Ammon's horn (tissue), 1 donor: ENCODE data around the gene KIAA0319L.

ENCODE experiments used
- DNase-seq: peaks from one replicate; pipeline ENCODE4 v3.0.0-alpha.2; 2016; ENCODE audit warnings: low spot score

The KIAA0319L gene

GRCh38 chr1:35443768-35444518 is 113.3 kb downstream of the KIAA0319L start:
- no peak for DNase-seq

- peak; percentile 25 for DNase-seq
These were observed 114.5 kb downstream of the KIAA0319L start for GRCh38 chr1:35442734-35443133.

DNA sequence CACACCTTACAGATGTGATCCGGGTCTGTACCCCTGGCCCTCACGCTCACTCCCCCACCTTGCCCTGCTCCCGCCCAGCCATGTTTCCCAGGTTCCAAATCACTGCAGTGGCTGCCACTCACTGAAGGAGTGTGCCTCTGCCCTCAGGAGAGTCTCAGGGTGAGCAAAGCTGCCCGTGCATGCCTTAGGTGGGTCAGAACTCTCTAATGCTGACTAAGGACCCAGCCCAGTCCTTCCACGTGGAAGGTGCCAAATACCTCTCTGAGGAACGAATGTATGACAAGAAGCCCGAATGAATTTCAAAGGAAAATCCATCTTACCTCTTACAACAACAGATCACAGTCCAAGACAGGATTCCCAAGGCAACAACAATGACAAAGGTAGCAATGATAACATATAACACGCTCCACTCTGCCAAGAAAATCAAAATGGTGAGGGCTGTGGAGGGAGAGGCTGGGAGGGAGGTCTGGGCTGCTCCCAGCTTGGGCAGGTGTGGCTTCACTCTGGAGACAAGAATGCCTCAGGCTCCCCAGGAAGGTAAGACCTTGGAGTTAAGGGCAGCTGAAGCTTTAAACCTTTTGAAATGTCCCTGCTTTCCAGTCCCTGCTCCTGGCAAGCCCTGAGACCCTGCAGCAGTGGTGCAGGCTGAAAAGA is 115.2 kb downstream of the KIAA0319L start:
- no peak for DNase-seq

- no peak for DNase-seq
These were observed 117.6 kb downstream of the KIAA0319L start for GRCh38 chr1:35439626-35440025.

DNA sequence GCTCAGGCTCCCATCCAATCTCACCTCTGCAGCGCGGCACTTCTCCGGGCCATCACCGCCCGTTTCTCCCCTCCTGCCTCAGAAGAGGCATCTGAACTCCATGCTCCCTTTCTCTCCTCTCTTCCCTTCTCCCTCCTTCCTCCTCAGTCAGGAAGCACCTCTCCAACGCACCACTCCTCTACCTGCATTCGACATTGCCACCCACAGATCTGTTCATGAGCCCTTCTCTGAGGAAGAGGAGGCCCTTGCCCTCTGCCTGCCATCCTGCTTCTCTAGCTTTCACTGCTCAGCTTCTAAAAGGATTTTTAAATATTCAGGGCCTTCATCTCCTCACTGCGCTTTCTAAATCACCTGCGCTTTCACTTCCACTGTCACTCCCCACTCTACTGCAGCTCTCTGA is 120.0 kb downstream of the KIAA0319L start:
- DNase-seq = no peak

- DNase-seq = no peak
These were observed 121.1 kb downstream of the KIAA0319L start for GRCh38 chr1:35436078-35436477.

GRCh38 chr1:35434703-35435102 is 122.5 kb downstream of the KIAA0319L start:
- DNase-seq = no peak

DNA sequence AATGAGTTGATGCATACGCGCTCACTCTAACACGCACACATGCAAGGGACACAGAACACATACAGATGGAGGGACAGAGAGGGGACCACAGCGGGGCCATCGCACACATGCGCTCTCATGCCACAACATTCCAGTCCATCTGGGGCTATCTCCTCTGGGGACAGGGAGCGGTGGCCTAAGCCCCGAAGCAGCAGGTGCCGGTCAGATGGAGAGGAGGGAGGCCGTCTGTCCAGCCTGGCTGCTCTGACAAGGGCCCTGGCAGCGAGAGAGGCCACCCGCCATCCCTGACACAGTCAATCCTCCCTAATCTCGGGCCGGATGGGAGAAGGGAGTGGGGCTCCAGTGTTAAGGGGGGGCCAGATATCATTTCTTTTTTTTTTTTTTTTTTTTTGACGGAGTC is 123.5 kb downstream of the KIAA0319L start:
- DNase-seq = no peak

GRCh38 chr1:35432231-35432630 is 125.0 kb downstream of the KIAA0319L start:
- peak; percentile 62 for DNase-seq

- DNase-seq = no peak
These were observed 126.0 kb downstream of the KIAA0319L start for GRCh38 chr1:35431173-35431599.

DNA sequence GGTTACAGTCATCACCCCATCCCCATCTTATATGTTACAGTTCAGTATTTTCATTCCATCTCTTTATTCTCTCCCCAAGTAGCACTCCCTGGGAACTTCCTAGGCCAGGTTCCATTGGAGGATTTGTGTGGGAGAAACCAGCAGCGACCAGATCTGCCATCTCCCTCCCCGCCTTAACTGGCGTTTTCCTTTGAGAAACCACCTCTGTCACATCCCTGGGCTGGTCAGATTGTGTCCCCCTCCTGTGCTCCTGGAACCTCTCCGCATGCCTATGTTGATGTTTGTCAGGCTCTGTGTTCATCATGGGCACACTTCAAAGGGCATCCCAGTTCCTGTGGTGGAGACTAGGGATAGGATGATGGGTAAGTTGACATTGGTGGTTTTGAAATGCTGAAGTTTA is 126.4 kb downstream of the KIAA0319L start:
- DNase-seq = no peak

- no peak for DNase-seq
These were observed 128.8 kb downstream of the KIAA0319L start for GRCh38 chr1:35428360-35428759.

DNA sequence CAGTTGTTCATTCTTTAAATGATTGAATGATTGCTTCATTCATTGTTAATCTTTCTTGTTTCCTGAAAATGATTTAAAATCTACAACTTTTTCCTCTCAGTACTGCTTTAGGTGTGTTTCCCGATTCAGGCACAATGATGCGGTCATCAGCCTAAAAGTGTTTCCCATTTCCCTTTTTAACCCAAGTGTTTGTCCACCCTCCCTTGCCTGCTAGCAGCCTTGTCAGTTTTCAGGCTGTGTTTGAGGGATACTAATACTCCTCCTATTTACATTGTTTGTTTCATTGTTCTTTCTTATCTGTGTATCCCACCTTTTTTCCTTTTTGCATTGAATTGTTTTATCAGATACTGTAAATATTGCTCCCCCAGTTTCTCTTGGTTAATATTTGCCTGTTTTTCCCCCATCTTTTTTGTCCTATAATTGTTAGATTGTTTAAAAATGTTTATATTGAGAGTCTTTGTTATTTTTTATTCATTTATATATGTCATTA is 131.1 kb downstream of the KIAA0319L start:
- DNase-seq = no peak

DNA sequence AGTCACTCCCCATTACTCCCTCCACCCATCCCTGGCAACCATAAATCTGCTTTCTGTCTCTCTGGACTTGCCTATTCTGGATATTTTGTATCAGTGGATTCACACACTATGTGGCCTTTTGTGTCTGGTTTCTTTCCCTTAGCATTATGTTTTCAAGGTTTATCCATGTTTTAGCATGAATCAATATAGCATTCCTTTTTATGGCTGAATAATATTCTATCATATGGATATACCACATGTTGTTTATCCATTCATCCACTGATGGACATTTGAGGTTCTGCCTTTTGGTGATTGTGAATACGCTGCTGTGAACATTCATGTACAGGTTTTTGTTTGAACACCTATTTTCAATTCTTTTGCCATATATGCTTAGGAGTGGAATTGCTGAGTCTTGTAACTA is 148.3 kb downstream of the KIAA0319L start:
- no peak for DNase-seq

GRCh38 chr1:35407743-35408142 is 149.5 kb downstream of the KIAA0319L start:
- DNase-seq = no peak

DNA sequence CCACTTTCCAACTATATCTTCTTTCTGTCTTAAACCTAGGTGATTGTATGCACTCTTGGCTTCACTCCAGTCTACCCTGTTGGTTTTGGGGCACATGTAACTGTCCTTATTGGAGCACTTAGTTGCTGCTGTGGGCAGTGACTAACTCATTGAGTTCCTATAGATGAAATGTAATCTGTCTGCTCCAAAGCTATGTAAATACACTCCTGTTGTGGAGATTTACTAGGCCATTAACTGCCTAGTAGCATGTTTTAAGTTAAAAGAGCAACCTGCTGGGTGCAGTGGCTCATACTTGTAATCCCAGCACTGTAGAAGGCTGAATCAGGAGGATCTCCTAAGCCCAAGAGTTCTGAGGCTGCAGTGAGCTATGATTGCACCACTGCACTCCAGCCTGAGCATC is 151.1 kb downstream of the KIAA0319L start:
- no peak for DNase-seq

DNA sequence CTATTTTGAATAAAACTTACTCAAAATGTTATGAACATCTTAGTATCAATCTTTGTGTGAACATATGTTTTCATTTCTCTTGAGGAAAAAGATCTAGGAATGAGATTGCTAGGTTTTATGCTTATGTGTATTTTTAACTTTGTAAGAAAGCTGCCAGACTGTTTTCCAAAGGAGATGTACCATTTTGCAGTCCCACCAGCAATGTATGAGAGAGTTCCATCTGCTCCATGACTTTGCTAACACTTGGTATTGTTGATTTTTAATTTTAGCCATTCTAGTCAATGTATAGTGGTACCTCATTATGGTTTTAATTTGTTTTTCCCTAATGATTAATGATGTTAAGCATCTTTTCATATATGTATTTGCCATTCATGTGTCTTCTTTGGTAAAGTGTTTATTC is 156.2 kb downstream of the KIAA0319L start:
- DNase-seq = no peak

GRCh38 chr1:35398739-35399138 is 158.5 kb downstream of the KIAA0319L start:
- no peak for DNase-seq

- DNase-seq = no peak
These were observed 162.8 kb downstream of the KIAA0319L start for GRCh38 chr1:35394386-35394785.

GRCh38 chr1:35390600-35391494 is 166.4 kb downstream of the KIAA0319L start:
- DNase-seq = no peak

- no peak for DNase-seq
These were observed 170.2 kb downstream of the KIAA0319L start for GRCh38 chr1:35386959-35387358.

DNA sequence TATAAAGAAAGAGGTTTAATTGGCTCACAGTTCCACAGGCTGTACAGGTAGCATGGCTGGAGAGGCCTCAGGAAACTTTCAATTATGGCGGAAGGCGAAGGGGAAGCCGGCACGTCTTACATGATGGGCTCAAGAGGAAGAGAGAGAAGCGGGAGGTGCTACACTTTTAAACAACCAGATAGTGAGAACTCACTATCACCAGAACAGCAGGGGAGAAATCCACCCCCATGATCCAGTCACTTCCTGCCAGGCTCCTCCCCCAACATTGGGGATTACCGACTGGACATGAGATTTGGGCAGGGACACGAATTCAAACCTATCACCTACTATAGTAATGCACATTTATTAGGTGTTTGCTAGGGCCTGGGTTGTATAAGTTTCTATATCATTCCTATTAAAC is 170.9 kb downstream of the KIAA0319L start:
- no peak for DNase-seq
